Activated T-helper 1 cell treated with anti-CD3 and anti-CD28 coated beads, Interleukin-2, amount 50 U/mL, for 16 hours (primary cell): Measurements from ENCODE around the gene PARP12.
"Not testable (repeated sequence)": the region's sequence is repeated elsewhere in the genome, so short reads cannot be mapped to it uniquely, and the experiment has no call there.

ENCODE experiments used
- DNase-seq, 2 donors: peaks; one replicate each; pipeline ENCODE4 v3.0.0-alpha.2; 2020; ENCODE audit warnings: low read depth in 1 of 2, low spot score in 1 of 2

PARP12 gene

GRCh38 chr7:140062528-140063299 is at the start of gene PARP12:
Gene PARP12, minus strand, starts transcription at chr7:140062951. Its CDS starts 104 bp downstream, at chr7:140062847.
- peak; percentile 76 to 78 for DNase-seq

GRCh38 chr7:140108777-140109176 is 46.0 kb upstream of the PARP12 start:
- DNase-seq = not testable (repeated sequence)

DNA sequence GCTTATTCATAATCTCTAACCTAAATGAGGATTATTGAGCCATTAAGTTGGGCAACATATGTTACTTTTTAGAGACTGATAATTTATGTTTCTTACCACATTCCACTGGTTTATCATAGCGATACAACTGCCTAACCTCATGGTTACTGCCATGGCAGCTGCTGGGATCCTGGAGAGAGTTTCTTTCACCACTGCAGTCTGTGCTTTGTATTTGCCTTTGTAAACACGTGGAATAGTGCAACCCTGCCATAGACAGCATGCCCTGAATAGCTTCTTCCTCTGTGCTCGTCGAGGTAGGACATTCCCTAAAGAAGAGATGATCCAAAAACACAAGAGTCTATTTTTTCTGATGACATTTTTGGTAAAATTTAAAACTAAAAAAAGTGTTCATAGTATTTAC is 33.7 kb upstream of the PARP12 start:
- no peak for DNase-seq

DNA sequence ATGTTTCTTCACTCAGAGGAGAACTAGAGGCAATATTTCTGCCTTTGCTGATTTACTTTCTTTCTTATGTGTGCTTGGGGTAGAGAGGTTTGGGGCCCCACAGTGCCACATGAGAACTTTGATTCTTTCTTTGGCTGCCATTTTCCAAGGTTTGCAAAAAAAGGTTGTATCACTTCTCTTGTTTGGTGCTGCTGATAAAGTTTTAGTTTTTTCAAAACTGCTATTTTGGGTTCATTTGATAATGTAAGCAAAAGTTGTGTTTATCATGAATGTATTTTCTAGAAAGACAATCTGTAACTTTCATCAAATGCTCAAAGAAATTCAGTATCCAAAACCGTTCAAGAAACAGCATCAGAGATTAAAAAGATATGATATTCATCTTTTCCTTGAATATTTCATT is 30.6 kb upstream of the PARP12 start:
- no peak for DNase-seq

- DNase-seq = no peak
These were observed 22.7 kb upstream of the PARP12 start for GRCh38 chr7:140085447-140085846.

- DNase-seq = peak in 1 of 2 donors; percentile 19
These were observed 22.2 kb upstream of the PARP12 start for GRCh38 chr7:140084972-140085371.

- DNase-seq = no peak
These were observed 21.4 kb upstream of the PARP12 start for GRCh38 chr7:140084142-140084655.

- no peak for DNase-seq
These were observed 20.0 kb upstream of the PARP12 start for GRCh38 chr7:140082770-140083169.

DNA sequence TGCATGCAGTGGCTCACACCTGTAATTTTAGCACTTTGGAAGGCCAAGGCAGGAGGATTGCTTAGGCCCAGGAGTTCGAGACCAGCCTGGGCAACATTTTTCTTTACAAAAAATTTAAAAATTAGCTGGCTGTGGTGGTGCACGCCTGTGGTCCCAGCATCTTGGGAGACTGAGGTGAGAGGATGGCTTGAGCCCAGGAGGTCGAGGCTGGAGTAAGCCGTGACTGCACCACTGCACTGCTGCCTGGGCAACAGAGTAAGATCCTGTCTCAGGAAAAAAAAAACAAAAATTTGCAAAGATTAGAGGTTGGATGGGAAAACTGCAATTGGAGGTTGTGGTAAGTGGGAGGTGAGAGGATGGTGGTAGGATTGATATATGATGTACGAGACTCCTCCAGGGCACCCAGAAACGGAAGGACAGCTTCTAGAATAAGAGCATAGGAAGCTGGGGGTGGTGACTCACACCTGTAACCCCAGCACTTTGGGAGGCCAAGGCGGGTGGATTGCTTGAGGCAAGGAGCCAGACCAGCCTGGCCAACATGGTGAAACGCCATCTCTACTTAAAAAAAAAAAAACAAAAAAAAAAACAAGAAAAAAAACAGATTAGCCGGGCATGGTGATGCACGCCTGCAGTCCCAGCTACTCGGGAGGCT is 19.1 kb upstream of the PARP12 start:
- DNase-seq = no peak

DNA sequence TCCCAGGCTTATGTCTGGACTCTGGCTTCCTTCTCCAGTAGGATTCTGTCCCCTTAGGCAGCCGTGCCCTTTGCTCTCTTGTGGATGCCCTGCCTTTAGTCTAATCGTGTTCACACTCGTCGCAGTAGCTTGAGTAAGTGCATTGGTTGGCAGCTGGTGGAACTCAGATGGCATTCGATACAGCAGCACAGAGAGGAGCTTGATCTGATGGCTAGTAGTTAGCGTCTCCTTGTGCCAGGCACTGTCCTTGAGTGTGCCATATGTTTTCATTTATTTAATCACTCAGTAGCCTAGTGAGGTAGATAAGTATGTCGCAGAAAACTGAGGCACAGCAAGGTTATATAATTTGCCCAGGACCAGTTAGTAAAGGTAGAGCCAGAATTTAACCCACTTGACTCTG is 18.2 kb upstream of the PARP12 start:
- DNase-seq = no peak

DNA sequence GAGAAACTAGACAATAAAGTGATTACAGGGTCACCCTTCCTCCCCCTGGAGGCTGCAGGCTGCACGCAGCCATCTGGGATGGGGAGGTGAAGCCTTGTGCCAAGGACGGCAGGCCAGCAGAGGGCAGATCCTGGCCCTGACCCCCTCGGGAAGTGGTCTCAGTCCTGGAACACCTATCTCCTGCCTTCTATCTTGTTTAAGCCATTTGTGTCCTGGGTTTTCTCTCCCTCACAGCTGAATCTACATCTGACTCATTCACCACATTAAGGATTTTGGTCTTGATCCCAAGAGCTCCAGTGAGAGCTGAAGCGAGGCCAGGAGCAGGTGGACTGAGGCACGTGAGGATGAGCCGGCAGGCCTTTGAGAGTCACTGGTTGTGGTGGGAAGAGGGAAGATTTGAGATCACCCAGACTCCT is 16.4 kb upstream of the PARP12 start:
- DNase-seq = no peak

- DNase-seq = no peak
These were observed 15.6 kb upstream of the PARP12 start for GRCh38 chr7:140078392-140078791.

DNA sequence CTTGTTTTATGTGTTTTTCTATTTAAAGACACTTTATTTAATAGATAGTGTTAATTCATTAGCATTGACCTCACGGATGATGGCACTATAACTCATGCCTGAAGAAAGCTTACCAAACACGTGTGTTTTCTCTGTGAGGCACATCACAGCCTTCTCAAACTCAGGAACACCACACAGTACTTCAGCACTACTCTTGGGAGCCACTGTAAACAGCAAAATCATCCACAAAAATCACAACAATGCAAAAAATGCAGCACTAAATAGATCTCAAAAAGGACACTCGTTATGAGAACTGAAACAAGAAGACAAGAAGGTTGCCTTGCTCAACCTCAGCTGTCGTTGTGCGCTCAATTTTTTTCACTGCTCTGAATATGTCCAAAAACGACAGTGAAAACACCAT is 12.0 kb upstream of the PARP12 start:
- DNase-seq = no peak

- DNase-seq = no peak
These were observed 7.8 kb upstream of the PARP12 start for GRCh38 chr7:140070546-140070945.

DNA sequence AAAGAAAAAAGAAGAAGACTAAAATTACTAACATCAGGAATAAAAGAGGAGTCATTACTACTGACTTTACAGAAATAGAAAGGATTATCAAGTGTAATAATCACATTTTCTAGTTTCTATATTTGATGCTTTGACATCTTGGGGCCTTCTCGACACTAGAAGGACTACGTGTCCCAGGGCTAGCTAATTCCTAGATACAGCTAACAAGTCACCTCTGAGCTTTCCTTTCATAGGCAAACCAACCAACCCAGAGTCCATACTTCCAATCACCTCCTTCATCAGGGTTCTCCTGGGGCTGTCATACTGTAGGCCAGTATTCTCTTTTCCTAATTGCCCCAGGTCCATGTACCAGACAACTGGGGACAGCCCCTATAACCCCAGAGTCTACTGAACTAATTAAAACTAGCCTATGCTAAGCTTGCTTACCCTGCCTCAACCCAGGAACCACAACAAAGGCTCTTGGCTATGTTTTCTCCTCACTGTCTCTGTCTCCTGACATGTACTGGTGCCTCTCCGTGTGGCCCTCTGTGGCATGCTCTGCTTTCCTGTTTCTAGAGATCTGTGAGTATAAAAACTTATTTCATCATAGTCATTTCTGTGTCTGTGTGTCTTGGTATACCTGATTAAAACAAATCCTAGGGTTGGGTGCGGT is 6.7 kb upstream of the PARP12 start:
- DNase-seq = no peak

GRCh38 chr7:140068033-140068432 is 5.3 kb upstream of the PARP12 start:
- no peak for DNase-seq

GRCh38 chr7:140067052-140067451 is 4.3 kb upstream of the PARP12 start:
- no peak for DNase-seq

GRCh38 chr7:140062118-140062527 is 628 bp downstream of the PARP12 start:
- peak; percentile 21 to 35 for DNase-seq

GRCh38 chr7:140061607-140061930 is 1.2 kb downstream of the PARP12 start:
- no peak for DNase-seq

DNA sequence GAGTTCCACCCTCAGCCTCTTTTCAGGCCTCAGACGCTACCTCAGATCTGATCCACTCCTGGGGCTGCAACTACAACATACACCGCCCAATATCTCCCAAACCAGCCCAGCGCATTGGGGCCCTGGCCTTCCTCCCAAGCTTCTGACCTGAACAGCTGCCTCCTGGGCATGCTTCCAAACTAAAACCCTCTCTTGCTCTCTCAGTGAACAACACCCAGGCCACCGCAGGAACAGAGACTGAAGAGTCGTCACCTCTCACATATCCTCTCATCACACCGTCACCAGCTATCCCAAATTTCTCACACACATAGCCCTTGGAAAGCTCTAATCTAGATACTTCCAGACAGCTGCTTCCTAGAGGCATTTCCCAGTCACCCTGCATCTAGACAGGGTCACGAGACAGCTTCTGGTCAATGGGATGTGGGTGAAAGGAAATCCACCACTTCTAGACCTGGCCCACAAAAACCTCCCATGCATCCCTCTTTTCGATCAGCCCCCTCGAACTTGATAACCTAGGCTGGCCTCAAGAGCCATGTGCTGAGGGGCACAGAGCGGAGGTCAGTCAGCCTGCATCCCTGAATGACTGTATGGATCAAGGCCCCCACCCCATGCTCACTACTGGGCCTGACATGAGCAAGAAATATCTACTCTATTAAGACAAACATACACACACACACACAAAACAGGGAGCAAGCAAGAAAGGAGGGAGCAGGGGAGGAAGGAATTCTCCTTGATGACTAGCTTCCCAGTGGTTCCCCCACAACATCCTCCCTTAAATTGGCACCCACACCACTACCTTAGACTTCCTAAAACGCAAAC is 1.8 kb downstream of the PARP12 start:
- no peak for DNase-seq

GRCh38 chr7:140060243-140060630 is 2.5 kb downstream of the PARP12 start:
- DNase-seq = no peak
